HG02943 (cell line): ENCODE results near the gene GRAMD2B.
"Not testable (repeated sequence)": the region's sequence is repeated elsewhere in the genome, so short reads cannot be mapped to it uniquely, and the experiment has no call there.

Experiments used
- ATAC-seq: cut with Tn5 transposase; IDR thresholded peaks from one replicate; pipeline ENCODE4 v1.9.1; 2021; ENCODE audit warnings: mild to moderate bottlenecking, low read depth, moderate library complexity; ENCODE audit not compliant: unreplicated experiment

The GRAMD2B gene

DNA sequence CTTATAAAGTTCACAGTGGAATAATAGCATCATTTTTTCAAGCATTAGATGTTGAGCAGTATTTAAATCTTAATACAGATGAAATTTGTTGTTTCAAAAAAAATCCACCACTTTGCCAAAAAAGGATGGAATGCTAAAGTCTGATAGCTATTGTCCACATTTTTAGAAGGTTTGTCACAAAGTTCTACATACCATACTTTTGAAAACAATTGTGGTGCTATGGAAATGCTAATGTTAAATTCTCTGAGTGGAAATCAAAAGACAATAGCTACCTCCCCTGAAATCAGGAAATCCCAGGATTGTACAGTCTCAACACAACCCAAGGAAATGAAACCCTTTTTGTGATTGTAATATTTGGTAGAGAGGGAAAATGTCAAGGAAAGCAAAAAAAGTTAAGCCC is 19.3 kb upstream of the GRAMD2B start:
- ATAC-seq: no peak

DNA sequence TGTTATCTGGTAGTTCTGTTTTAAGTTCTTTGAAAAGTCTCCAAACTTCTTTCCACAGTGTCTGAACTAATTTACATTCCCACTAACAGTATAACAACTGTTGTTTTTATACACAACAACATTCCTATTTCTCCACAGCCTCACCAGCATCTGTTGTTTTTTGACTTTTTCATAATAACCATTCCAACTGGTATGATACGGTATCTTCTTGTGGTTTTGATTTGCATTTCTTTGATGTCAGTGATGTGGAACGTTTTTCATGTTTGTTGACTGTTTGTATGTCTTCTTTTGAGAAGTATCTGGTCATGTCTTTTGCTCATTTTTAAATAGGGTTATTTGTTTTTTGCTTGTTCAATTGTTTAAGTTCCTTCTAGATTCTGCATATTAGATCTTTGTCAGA is 12.6 kb upstream of the GRAMD2B start:
- no peak for ATAC-seq

DNA sequence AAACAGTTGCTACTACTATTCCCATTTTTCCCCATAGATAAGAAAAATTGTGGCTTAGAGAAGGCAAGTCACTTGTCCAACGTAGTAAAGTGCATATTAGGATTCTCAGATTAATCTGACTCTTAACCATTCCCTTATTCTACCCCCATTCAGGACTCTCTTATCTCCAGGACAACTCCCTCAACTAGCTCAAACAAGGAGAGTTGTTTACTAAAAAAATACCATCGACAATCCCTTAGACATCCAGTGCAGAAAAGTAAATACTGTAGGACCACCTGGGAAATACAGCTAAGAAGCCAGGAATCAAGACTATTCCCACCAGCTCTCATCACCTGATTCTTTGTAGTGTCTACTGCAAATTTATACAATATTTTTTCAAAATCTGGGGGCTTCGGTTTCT is 9.4 kb upstream of the GRAMD2B start:
- no peak for ATAC-seq

DNA sequence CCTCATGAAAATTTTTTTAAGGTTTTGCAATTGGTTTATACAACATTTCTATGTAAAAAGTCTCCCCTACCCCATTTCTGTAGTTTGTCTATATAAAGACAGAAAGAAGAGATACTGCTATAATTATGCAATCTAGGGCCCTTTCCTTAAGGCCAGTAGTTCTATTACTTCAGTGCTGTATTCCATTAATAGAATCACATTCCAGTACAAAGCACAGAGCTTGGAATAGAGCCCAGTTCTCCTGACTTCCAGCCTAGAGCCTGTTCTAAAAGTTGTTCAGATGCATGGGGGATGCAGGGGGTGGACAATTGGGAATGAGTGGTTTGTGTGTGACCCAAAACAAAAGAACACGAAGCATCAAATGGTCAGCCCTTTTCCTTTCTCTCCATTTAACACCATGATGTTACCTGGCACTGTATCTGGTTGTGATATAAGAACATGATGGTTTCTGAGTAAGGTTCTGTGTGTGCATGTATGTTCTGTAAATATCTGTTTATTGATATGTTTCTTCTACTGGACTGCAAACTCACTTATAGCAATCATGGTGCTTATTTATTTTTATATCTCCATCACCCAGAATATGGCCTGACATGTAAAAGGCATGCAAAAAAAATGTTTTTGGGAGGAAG is 8.2 kb upstream of the GRAMD2B start:
- ATAC-seq: no peak

DNA sequence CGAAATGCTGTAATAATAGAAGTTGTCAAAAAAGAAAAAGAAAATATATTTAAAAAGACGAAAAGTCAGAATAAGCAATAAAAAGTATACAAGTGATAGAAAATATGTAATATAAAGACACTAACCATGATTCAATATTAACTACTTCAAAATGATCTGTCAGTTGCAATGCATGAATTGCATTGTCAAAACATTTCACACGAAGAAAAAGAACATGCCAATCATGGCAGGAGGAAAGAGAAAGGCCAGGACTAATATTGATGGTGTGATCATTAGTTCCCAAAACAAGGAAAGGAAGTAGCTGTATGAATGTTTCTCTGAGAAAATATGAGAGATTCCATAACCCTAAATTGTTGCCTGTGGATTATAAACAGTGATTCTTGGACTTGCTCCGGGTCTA is 7.4 kb upstream of the GRAMD2B start:
- ATAC-seq: no peak

DNA sequence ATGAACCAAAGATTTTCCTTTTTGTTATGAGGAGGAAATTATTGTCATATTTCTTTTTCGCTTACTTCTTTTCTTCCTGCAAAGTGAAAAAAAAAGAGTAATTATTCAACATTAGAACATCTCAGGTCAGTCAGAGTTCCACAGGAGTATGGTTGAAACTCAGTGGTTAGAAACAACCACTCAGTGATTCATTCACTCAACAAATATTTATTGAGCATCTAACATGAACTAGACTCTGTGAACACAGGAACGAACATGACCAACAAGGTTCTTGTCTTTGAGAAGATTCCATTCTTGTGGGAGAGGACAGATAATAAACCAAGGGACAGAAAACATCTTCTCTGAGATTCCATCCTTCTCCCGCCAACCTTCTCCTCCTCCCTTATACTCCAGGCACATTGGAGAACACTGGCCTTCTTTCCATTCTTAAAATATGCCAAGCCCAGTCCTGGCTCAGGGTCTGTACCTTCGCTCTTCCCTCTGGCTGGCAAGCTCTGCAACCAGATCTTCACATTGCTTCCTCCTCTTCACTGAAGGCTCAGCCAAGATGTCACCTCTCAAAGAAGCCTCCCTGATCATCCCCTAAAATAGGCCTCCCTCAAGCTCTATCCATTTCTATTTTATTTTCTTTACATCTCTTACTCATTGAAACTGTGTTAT is 6.8 kb upstream of the GRAMD2B start:
- ATAC-seq: no peak

DNA sequence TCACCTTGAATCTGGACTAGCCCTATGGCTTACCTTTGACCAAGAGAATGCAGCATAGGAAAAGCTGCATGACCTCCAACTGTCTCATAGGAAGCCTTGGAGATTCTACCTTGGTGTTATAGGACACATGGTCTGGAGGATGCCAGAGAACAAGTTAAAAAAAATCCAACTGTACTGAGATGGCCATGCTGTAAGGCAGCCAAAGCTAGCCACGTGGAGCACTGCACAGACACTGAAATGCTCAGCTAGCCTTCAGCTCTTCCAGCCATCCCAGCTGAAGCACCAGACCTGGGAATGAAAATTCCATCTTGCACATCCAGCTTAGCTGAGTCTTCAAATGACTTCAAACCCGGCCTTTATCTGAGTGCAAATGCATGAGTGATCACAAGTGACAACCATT is 6.0 kb upstream of the GRAMD2B start:
- no peak for ATAC-seq

DNA sequence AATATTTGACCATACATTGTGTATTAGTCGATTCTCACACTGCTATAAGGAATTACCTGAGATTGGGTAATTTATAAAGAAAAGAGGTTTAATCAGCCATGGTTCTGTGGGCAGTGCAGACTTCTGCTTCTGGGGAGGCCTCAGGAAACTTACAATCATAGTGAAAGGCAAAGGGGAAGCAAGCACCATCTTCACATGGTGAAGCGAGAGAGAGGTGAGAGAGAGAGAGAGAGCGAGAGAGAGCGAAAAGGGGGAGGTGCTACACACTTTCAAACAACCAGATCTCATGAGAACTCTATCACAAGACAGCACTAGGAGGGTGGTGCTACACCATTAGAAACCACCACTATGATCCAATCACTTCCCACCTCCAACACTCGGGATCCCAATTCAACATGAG is 4.1 kb upstream of the GRAMD2B start:
- ATAC-seq: no peak

DNA sequence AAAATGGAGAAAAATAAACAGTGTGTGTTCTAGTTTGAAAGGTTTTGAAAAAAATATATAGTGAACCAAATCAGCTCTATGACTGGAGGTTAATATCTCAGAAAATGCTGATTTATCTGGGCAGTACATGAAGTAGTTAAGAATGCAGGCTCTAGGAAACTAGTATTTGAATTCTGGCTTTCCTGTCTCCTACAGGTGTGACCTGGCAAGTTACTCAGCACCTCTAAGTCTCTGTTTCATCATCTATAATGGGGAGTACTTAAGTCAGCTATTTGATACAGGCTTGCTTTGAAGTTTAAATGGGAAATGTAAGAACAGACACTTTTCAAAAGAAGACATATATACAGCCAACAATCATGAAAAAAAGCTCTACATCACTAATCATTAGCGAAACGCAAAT is 5.2 kb downstream of the GRAMD2B start:
- no peak for ATAC-seq

DNA sequence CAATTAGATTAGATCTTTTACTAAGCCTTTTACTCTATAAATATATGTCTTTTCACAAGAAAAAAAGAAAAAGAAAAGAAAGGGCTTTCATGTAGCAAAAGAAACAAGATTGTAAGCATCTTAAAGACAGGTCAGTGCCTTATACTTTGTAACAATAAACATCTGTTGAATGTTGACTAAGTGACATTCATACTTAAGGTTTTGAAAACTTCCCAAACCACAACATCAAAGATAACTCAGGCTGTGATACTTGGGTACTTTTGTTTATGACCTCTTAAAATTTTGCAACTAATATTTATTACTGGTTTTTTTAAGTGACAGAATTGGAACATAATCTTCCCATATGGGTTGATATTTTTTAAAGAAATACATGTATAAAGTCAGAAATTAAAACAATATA is 7.4 kb downstream of the GRAMD2B start:
- no peak for ATAC-seq

DNA sequence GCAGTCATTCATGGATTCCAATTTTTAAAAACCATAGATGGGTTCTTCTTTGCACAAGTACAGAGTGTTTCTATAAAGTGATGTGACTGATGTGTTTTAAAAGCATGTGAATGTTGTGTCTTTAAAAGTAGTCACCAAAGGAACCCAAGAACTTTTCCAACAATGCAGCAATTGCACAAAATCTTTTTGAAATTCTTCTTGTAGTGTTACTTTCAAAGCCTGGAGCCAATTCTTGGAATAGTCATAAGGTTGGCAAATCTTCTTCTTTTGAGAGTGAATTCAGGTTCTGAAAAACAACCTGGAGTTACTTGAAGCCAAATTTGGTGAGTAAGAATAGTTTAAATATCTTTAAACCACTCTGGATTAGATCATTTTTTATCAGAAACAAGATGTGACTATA is 10.5 kb downstream of the GRAMD2B start:
- no peak for ATAC-seq

DNA sequence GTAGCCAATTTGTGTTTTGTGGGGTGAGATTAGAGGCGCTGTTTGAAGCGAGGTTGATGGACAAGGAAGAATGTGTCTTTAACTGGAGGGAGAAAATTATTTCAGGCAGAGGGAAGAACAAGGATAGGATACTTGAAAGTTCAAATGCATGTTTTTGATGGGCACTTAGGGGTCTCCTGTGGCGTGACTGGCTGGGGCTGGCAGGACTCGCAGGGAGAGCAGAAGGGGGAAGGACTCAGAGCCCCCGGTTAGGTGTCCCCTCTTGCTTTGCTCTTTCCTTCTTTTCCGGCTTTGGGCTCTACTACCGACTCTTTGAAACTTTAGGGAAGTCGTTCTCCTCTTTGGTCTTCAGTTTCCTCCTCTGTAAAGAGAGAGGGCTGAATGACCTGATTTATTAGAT is 12.1 kb downstream of the GRAMD2B start:
- no peak for ATAC-seq

DNA sequence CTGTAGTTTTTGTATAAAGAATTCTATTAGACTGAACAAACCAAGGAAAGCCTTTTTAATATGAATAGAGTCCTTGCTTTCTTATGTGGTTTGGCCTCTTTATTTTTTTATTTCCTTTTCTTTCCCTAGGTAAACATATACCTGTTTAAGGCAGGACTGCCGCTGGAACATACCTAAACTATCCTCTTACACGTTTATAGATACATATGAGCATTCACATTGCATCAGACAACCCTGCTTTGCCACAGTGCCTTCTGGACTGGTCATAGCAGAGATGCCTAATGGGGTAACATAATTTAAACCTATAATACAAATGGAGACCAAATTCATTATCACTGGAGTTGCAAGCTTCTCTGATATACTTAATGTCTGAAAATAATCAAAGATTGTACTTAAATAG is 12.5 kb downstream of the GRAMD2B start:
- no peak for ATAC-seq

DNA sequence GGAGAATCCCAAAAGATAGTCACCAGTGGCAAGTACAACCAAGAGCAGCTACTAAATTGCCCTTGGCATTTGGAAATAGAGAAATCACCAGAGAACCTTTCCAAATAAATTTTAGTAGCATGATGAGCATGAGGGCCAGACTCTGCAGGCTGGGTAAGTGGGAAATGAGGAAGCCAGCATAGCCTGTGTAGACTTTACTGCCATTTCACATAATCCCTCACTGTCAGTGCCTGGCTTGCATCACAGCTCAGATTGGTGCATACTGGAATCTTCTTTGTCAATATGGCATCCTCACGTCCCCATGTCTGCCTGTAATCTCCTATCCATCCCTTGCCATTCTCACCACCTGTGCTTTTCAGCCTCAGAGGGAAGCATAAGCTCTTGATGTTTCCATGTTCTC is 14.5 kb downstream of the GRAMD2B start:
- ATAC-seq: peak; percentile 16

DNA sequence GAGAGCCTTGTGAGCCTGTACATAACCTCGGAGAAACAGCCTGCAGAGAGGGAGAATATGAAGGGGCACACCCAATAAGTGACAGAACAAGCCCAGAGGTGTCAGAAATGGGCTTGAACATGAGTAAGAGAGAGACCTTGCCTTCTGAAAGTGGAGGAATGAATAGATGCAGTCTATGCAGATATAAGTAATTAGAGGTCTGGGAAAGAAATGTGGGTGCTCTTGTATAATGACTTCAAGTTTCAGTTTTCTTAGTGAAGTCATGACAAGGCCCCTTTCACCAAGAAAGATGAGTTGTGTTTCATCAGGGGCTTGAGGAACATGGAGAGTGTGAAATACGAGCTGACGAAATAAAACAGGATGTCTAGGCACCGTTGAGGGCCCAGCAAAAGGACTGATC is 15.1 kb downstream of the GRAMD2B start:
- peak; percentile 85 for ATAC-seq

DNA sequence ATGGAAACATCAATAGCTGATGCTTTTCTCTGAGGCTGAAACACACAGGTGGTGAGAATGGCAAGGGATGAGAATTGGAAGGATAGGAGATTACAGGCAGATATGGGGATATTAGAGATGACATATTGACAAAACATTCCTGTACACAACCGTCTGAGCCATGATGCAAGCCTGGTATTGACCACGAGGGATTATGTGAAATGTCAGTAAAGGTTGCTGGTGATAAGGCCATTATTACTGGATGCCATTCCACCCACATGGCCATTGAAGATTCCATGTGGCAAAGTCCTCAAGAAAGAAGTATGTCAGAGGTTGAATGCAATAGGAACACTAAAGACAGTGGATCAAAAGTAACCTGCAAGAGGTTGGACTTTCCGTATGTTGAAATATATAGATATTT is 15.7 kb downstream of the GRAMD2B start:
- no peak for ATAC-seq

DNA sequence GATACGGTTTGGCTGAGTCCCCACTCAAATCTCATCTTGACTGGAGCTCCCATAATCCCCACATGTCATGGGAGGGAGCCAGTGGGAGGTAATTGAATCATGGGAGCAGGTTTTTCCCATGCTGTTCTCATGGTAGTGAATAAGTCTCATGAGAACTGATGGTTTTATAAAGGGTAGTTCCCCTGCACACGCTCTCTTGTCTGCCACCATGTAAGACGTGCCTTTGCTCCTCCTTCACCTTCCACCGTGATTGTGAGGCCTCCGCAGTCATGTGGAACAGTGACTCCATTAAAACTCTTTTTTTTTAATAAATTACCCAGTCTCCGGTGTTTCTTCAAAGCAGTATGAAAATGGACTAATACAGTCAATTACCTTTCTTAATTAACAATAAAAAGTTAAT is 16.5 kb downstream of the GRAMD2B start:
- ATAC-seq: not testable (repeated sequence)

DNA sequence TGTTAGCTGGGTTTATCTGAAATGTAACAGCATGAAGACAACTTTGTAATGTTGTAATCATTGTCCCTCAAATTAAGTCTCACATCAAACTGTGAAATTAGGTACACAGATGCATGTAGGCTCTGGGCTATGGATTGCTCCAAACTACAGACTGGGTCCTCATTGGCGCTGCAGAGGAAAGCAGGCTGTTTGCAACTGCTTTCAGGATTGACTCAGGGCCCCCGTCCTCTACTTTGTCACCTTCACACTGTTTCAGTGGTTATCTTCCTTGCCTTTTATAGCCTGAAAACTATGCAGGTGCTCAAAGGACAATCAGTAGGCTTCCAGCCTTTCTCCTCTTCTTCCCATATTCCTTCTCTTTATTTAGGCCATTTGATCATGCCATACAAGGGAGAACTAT is 18.0 kb downstream of the GRAMD2B start:
- ATAC-seq: no peak

DNA sequence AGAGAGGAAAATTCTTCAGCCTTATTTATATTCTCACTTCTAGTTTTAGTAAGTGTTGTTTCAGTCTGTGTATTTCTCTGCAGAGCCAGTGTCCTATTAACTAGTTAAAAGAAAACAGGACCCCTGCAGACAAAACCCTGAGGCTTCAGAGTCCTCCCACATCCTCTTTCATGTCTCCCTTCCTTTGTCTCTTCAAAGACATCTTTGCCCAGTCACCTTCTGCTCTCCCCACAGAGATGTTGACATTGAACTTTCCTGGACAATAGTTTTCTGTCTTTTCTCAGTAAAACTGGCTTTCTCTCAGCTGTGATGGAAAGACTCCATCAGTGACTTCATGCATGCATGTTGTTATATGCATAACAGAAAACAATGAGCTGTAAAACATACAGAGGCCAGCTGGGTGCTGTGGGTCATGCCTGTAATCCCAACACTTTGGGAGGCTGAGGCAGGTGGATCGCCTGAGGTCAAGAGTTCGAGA is 20.2 kb downstream of the GRAMD2B start:
- ATAC-seq: peak; percentile 88

DNA sequence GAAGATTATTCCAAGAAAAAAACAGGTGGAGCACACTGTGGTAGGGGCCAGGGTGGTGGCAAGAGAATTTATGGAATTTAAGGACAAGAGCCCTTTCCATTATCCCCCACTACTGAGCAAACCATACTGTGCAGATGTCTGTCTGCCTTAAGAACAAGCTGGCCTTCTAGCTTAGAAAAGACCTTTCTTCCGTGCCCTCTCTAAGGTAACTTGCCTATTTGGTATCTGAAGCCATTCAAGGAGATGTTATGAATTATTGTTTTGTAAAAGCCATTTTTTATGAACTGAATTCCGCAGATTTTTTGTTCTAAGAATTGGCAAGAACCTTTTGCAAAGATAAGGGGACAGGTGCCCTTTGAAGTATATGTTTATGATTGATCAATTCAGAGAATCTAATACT is 20.9 kb downstream of the GRAMD2B start:
- no peak for ATAC-seq

DNA sequence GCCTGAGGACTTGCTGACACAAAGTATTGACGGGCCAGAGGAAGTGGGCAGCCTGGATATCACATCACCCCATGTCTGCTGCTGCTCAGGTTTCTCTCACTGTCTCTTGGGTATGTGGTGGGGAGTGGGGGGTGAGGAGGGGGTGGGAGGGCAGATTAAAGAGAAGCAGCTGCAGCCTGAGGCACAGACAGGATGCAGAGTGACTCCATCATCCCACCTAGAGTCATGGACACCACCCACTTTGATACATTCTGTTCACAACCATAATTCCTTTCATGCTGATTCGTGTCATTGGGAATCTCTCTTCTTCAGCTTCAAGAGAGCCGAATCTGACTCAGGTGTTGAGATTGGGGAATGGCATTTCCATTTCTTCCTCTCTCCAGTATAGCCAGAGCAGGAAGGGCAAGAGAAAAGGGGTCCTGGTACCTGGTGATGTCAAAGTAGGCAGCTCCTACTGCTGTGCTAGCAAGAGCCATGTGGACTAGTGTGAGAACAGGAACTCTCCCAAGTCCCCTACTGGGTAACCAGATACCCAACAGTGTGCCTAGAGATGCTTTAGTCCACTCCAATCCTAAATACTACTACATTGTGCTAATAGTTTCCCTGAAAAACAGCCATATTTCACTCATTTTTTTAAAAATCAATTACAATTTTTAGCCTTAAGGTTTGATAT is 22.4 kb downstream of the GRAMD2B start:
- ATAC-seq: no peak
